ENCODE results near the gene NFX1.

DNA sequence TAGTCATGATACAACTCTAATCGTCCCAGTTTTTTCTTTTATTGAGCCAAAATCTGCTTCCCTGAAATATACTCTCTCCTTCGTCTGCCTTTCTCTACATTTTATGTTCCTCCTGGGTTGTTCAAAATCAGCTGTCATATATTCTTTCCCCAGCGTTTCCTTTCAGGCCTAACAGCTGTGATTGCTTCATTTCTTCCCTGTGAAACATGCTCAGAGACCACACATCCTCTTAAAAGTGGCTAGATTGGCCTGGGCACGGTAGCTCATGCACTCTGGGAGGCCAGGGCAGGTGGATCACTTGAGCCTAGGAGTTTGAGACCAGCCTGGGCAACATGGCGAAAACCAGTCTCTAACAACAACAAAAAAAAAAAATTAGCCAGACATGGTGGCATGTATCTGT lies 25.1 kb downstream of the NFX1 start:
- no peak for TF ChIP-seq RARB (CRISPR knock-in tag; IDR thresholded peaks at IDR 0.05)
- no peak for TF ChIP-seq ZNF565 (CRISPR knock-in tag; conservative IDR thresholded peaks at IDR 0.05; ENCODE audit: low read depth)
- TF ChIP-seq ZC3H10 (CRISPR knock-in tag; IDR thresholded peaks at IDR 0.05): no peak
- TF ChIP-seq, protein P1, sequence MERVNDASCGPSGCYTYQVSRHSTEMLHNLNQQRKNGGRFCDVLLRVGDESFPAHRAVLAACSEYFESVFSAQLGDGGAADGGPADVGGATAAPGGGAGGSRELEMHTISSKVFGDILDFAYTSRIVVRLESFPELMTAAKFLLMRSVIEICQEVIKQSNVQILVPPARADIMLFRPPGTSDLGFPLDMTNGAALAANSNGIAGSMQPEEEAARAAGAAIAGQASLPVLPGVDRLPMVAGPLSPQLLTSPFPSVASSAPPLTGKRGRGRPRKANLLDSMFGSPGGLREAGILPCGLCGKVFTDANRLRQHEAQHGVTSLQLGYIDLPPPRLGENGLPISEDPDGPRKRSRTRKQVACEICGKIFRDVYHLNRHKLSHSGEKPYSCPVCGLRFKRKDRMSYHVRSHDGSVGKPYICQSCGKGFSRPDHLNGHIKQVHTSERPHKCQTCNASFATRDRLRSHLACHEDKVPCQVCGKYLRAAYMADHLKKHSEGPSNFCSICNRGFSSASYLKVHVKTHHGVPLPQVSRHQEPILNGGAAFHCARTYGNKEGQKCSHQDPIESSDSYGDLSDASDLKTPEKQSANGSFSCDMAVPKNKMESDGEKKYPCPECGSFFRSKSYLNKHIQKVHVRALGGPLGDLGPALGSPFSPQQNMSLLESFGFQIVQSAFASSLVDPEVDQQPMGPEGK (CRISPR knock-in tag; IDR thresholded peaks at IDR 0.05; ENCODE audit: borderline replicate concordance): no peak
- no peak for TF ChIP-seq TCF4 (CRISPR knock-in tag; IDR thresholded peaks at IDR 0.05; ENCODE audit: borderline replicate concordance)
- TF ChIP-seq ZFP3 (CRISPR knock-in tag; IDR thresholded peaks at IDR 0.05): no peak
- TF ChIP-seq PPARA (CRISPR knock-in tag; IDR thresholded peaks at IDR 0.05; ENCODE audit: borderline replicate concordance): no peak
- TF ChIP-seq, protein P2, sequence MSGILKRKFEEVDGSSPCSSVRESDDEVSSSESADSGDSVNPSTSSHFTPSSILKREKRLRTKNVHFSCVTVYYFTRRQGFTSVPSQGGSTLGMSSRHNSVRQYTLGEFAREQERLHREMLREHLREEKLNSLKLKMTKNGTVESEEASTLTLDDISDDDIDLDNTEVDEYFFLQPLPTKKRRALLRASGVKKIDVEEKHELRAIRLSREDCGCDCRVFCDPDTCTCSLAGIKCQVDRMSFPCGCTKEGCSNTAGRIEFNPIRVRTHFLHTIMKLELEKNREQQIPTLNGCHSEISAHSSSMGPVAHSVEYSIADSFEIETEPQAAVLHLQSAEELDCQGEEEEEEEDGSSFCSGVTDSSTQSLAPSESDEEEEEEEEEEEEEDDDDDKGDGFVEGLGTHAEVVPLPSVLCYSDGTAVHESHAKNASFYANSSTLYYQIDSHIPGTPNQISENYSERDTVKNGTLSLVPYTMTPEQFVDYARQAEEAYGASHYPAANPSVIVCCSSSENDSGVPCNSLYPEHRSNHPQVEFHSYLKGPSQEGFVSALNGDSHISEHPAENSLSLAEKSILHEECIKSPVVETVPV (CRISPR knock-in tag; IDR thresholded peaks at IDR 0.05): no peak
- no peak for TF ChIP-seq ARNTL (CRISPR knock-in tag; IDR thresholded peaks at IDR 0.05; ENCODE audit: borderline replicate concordance, low read depth)
- TF ChIP-seq, protein P3, sequence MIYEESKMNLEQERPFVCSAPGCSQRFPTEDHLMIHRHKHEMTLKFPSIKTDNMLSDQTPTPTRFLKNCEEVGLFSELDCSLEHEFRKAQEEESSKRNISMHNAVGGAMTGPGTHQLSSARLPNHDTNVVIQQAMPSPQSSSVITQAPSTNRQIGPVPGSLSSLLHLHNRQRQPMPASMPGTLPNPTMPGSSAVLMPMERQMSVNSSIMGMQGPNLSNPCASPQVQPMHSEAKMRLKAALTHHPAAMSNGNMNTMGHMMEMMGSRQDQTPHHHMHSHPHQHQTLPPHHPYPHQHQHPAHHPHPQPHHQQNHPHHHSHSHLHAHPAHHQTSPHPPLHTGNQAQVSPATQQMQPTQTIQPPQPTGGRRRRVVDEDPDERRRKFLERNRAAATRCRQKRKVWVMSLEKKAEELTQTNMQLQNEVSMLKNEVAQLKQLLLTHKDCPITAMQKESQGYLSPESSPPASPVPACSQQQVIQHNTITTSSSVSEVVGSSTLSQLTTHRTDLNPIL (CRISPR knock-in tag; IDR thresholded peaks at IDR 0.05; ENCODE audit: low read depth): no peak
- no peak for TF ChIP-seq TOX (CRISPR knock-in tag; IDR thresholded peaks at IDR 0.05; ENCODE audit: borderline replicate concordance)
- no peak for TF ChIP-seq CSDC2 (CRISPR knock-in tag; IDR thresholded peaks at IDR 0.05)
- TF ChIP-seq ZFP30 (CRISPR knock-in tag; IDR thresholded peaks at IDR 0.05): no peak

Measured in SK-N-SH treated with all-trans-retinoic acid at 6 μM for 48 hours (cell line).